GM23338 (cell line): Measurements from ENCODE around the gene C4orf51. TPM values are rescaled to one million over a fixed set of nuclear protein-coding genes. Genes with fewer than 3 reads are reported as not detected.
A peak's percentile ranks its signal among the peaks of the same experiment; 100 is the strongest.

Experiments used
- ATAC-seq: fragments of 200-7000 bp; cut with Tn5 transposase; 3 replicates; pipeline ENCODE4 v1.9.1; 2020
- DNase-seq: peaks from one replicate; pipeline ENCODE4 v3.0.0-alpha.2; 2015; ENCODE audit warnings: low spot score
- H2AFZ ChIP-seq: fragments of 200-600 bp; sonication (generic); 2 replicates; pipeline ENCODE4 v1.8.0; 2016; ENCODE audit warnings: antibody characterized with exemption, mild to moderate bottlenecking, moderate library complexity
- H3F3A ChIP-seq: fragments of 200-600 bp; sonication (generic); replicated peaks from 2 replicates; pipeline ENCODE4 v1.8.0; 2017; ENCODE audit warnings: antibody characterized with exemption, mixed run types, low read depth
- H3K27ac ChIP-seq: fragments of 200-600 bp; sonication (generic); 2 replicates; pipeline ENCODE4 v1.6.1; 2016; ENCODE audit warnings: low read depth
- H3K27me3 ChIP-seq: fragments of 200-600 bp; sonication (generic); 2 replicates; pipeline ENCODE4 v1.8.0; 2016; ENCODE audit warnings: mild to moderate bottlenecking, mixed run types, moderate library complexity; ENCODE audit not compliant: insufficient read depth
- H3K36me3 ChIP-seq: fragments of 200-600 bp; sonication (generic); 2 replicates; pipeline ENCODE4 v1.8.0; 2016; ENCODE audit warnings: mild to moderate bottlenecking; ENCODE audit not compliant: insufficient read depth
- H3K4me1 ChIP-seq: fragments of 200-600 bp; sonication (generic); 2 replicates; pipeline ENCODE4 v1.8.0; 2016; ENCODE audit warnings: mild to moderate bottlenecking, moderate library complexity; ENCODE audit not compliant: insufficient read depth
- H3K4me2 ChIP-seq: fragments of 200-600 bp; sonication (generic); 2 replicates; pipeline ENCODE4 v1.7.1; 2017; ENCODE audit warnings: mixed run types
- H3K4me3 ChIP-seq: fragments of 200-600 bp; sonication (generic); 2 replicates; pipeline ENCODE4 v1.6.1; 2016; ENCODE audit warnings: mixed run types
- H3K79me2 ChIP-seq: fragments of 200-600 bp; sonication (generic); replicated peaks from 2 replicates; pipeline ENCODE4 v1.8.0; 2017; ENCODE audit warnings: mild to moderate bottlenecking; ENCODE audit not compliant: insufficient read depth
- H3K9me2 ChIP-seq: fragments of 200-600 bp; sonication (generic); 2 replicates; pipeline ENCODE4 v1.8.0; 2017; ENCODE audit not compliant: insufficient read depth
- H4K20me1 ChIP-seq: fragments of 200-600 bp; sonication (generic); replicated peaks from 2 replicates; pipeline ENCODE4 v1.8.0; 2017; ENCODE audit warnings: mild to moderate bottlenecking; ENCODE audit not compliant: insufficient read depth
- H3K27ac Mint-ChIP-seq: 2 replicates; pipeline ENCODE4 v1.8.0; 2020; ENCODE audit warnings: inconsistent platforms, mild to moderate bottlenecking, moderate library complexity, mixed read lengths
- H3K27me3 Mint-ChIP-seq: 3 replicates; pipeline ENCODE4 v1.8.0; 2022; ENCODE audit warnings: low read depth, mild to moderate bottlenecking, moderate library complexity, mixed read lengths, inconsistent platforms; ENCODE audit not compliant: insufficient read depth, poor library complexity
- H3K36me3 Mint-ChIP-seq: 3 replicates; pipeline ENCODE4 v1.8.0; 2021; ENCODE audit warnings: low read depth, mild to moderate bottlenecking, inconsistent platforms, moderate library complexity, mixed read lengths
- H3K4me1 Mint-ChIP-seq: 3 replicates; pipeline ENCODE4 v1.8.0; 2020; ENCODE audit warnings: mild to moderate bottlenecking, inconsistent platforms, mixed read lengths
- H3K4me3 Mint-ChIP-seq: 3 replicates; pipeline ENCODE4 v1.8.0; 2021; ENCODE audit warnings: moderate library complexity, mild to moderate bottlenecking, inconsistent platforms, mixed read lengths
- H3K9me3 Mint-ChIP-seq: 3 replicates; pipeline ENCODE4 v1.8.0; 2020; ENCODE audit warnings: moderate library complexity, mild to moderate bottlenecking, inconsistent platforms, mixed read lengths
- CREB1 ChIP-seq: fragments of 250-450 bp; sonication (Bioruptor Pico); IDR thresholded peaks from 2 replicates; pipeline ENCODE4 v1.5.0; 2020; ENCODE audit warnings: low read depth, mild to moderate bottlenecking, moderate library complexity
- ETS1 ChIP-seq: IDR thresholded peaks from 2 replicates; pipeline ENCODE4 v1.6.1; 2016; ENCODE audit warnings: antibody characterized with exemption
- EZH2 ChIP-seq: fragments of 200-600 bp; sonication (generic); IDR thresholded peaks from one replicate; pipeline ENCODE4 v1.8.0; 2017; ENCODE audit warnings: antibody characterized with exemption, mild to moderate bottlenecking, low read depth; ENCODE audit not compliant: unreplicated experiment
- NANOG ChIP-seq: IDR thresholded peaks from 2 replicates; pipeline ENCODE4 v1.6.1; 2016; ENCODE audit warnings: antibody characterized with exemption, borderline replicate concordance
- POLR2AphosphoS5 ChIP-seq: IDR thresholded peaks from 2 replicates; pipeline ENCODE4 v1.6.1; 2016; ENCODE audit warnings: antibody characterized with exemption, low read depth
- REST ChIP-seq: IDR thresholded peaks from one replicate; pipeline ENCODE4 v1.6.1; 2018; ENCODE audit warnings: antibody characterized with exemption; ENCODE audit not compliant: unreplicated experiment
- STAT1 ChIP-seq: IDR thresholded peaks from one replicate; pipeline ENCODE4 v1.6.1; 2016; ENCODE audit warnings: antibody characterized with exemption; ENCODE audit not compliant: unreplicated experiment
- ZNF114 ChIP-seq: fragments of 250-450 bp; sonication (Bioruptor Pico); IDR thresholded peaks from 2 replicates; pipeline ENCODE4 v1.5.0; 2020; ENCODE audit warnings: mild to moderate bottlenecking, moderate library complexity
- ZNF331 ChIP-seq: fragments of 250-450 bp; sonication (Bioruptor Pico); IDR thresholded peaks from 2 replicates; pipeline ENCODE4 v1.5.0; 2020; ENCODE audit warnings: low read depth, mild to moderate bottlenecking, moderate library complexity
- polyA plus RNA-seq: library from polyadenylated mRNA; unstranded; fragments of >200 nt; fragmentation: Nextera tagmentation; extraction: Ambion mirVana; gene quantifications from 2 replicates; pipeline ENCODE4 v1.2.1, GENCODE V29; 2016
- total RNA-seq: library from RNA; depleted of rRNA; stranded (reverse); fragments of >200 nt; shearing (Covaris generic); gene quantifications from 2 replicates; pipeline ENCODE4 v1.2.3, GENCODE V29; 2014

The C4orf51 gene
- total and polyA plus RNA-seq, 2 experiments from 2014 or later, result not detected

GRCh38 chr4:145760961-145761929, 81.3 kb downstream of the C4orf51 start:
- no peak overlapping the region for H3K27ac ChIP-seq
- no peaks in the 10 kb centered on the region for H3K4me1 ChIP-seq
- H3K79me2 ChIP-seq, result no peaks in the 10 kb centered on the region
- ATAC-seq (peak; percentile 52), DNase-seq (no peak)
- Mint-ChIP-seq H3K27me3 (peaks cover 2% of the 10 kb centered on the region), H3K9me3 (no peaks in the 10 kb centered on the region), H3K4me3 (no peak overlapping the region), H3K27ac (peak overlapping the region; percentile 61; the same call in 1 of the 2 replicates), H3K4me1 (peaks cover 2% of the 10 kb centered on the region; the same call in 2 of the 3 replicates), H3K36me3 (peaks cover 58% of the 10 kb centered on the region)
- H3F3A ChIP-seq, result 0 out of 2 replicates have a peak, but pooled peaks cover 4% of the 10 kb centered on the region
- no peaks in the 10 kb centered on the region for H3K9me2 ChIP-seq
- H4K20me1 ChIP-seq, result no peaks in the 10 kb centered on the region
- H3K36me3 ChIP-seq, result peaks cover 38% of the 10 kb centered on the region
- no peak overlapping the region for H3K4me2 ChIP-seq
- TF ChIP-seq STAT1 (no peak), POLR2AphosphoS5 (no peak)
- no peak overlapping the region for H2AFZ ChIP-seq
- H3K4me3 ChIP-seq, result no peak overlapping the region
- no peaks in the 10 kb centered on the region for H3K27me3 ChIP-seq

GRCh38 chr4:145762719-145763118, 82.8 kb downstream of the C4orf51 start:
- Mint-ChIP-seq H3K36me3 (peaks cover 73% of the 10 kb centered on the region), H3K4me1 (peaks cover 2% of the 10 kb centered on the region; the same call in 2 of the 3 replicates), H3K27ac (no peak overlapping the region), H3K27me3 (peaks cover 2% of the 10 kb centered on the region), H3K4me3 (no peak overlapping the region), H3K9me3 (no peaks in the 10 kb centered on the region)
- no peaks in the 10 kb centered on the region for H3K4me1 ChIP-seq
- H3K9me2 ChIP-seq, result no peaks in the 10 kb centered on the region
- no peaks in the 10 kb centered on the region for H3K27me3 ChIP-seq
- DNase-seq, result no peak
- H3K27ac ChIP-seq, result 0 out of 2 replicates have a peak overlapping the region, but pooled peaks have one; percentile 59
- H3K4me3 ChIP-seq, result no peak overlapping the region
- H3K79me2 ChIP-seq, result no peaks in the 10 kb centered on the region
- peaks cover 38% of the 10 kb centered on the region for H3K36me3 ChIP-seq
- H4K20me1 ChIP-seq, result no peaks in the 10 kb centered on the region
- H3K4me2 ChIP-seq, result no peak overlapping the region
- H2AFZ ChIP-seq, result no peak overlapping the region
- ATAC-seq, result no peak
- 0 out of 2 replicates have a peak, but pooled peaks cover 4% of the 10 kb centered on the region for H3F3A ChIP-seq
- TF ChIP-seq ETS1 (no peak), EZH2 (no peak), STAT1 (no peak), NANOG (no peak), CREB1 (CRISPR knock-in tag) (no peak), POLR2AphosphoS5 (no peak), ZNF331 (CRISPR knock-in tag) (no peak), REST (no peak), ZNF114 (CRISPR knock-in tag) (no peak)
